ENCODE measurements around the gene FLNC.

- TF ChIP-seq, protein P1, sequence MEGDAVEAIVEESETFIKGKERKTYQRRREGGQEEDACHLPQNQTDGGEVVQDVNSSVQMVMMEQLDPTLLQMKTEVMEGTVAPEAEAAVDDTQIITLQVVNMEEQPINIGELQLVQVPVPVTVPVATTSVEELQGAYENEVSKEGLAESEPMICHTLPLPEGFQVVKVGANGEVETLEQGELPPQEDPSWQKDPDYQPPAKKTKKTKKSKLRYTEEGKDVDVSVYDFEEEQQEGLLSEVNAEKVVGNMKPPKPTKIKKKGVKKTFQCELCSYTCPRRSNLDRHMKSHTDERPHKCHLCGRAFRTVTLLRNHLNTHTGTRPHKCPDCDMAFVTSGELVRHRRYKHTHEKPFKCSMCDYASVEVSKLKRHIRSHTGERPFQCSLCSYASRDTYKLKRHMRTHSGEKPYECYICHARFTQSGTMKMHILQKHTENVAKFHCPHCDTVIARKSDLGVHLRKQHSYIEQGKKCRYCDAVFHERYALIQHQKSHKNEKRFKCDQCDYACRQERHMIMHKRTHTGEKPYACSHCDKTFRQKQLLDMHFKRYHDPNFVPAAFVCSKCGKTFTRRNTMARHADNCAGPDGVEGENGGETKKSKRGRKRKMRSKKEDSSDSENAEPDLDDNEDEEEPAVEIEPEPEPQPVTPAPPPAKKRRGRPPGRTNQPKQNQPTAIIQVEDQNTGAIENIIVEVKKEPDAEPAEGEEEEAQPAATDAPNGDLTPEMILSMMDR (IDR thresholded peaks at IDR 0.05), result no peak
- TF ChIP-seq POLR2A (IDR thresholded peaks at IDR 0.05), result no peak
These were observed 23.6 kb downstream of the FLNC start for GRCh38 chr7:128853799-128854198.

All from esophagus squamous epithelium (tissue), 4 donors.